Stimulated activated effector memory CD8-positive, alpha-beta T cell treated with anti-CD3 and anti-CD28 coated beads, Interleukin-12 subunit alpha, Interleukin-12 subunit beta, amount 100 ng/mL, for 72 hours (primary cell): ENCODE data around the gene PLD4.

ENCODE experiments used
- ATAC-seq: fragments of 150-1000 bp; cut with Tn5 transposase; 2 replicates; pipeline ENCODE4 v1.10.0; 2021
- DNase-seq, 2 donors: peaks; one replicate each; pipeline ENCODE4 v3.0.0; 2021 to 2022; ENCODE audit warnings: low spot score in 2 of 2
- H3K27ac Mint-ChIP-seq: one replicate; pipeline ENCODE4 v1.8.0; 2022; ENCODE audit warnings: mild to moderate bottlenecking, mixed read lengths
- H3K36me3 Mint-ChIP-seq: one replicate; pipeline ENCODE4 v1.8.0; 2022; ENCODE audit warnings: mild to moderate bottlenecking, mixed read lengths
- H3K4me1 Mint-ChIP-seq: one replicate; pipeline ENCODE4 v1.8.0; 2022; ENCODE audit warnings: mixed read lengths
- H3K4me3 Mint-ChIP-seq: one replicate; pipeline ENCODE4 v1.8.0; 2022; ENCODE audit warnings: mild to moderate bottlenecking, mixed read lengths
- H3K9me3 Mint-ChIP-seq: one replicate; pipeline ENCODE4 v1.8.0; 2022; ENCODE audit warnings: mixed read lengths

PLD4 gene

DNA sequence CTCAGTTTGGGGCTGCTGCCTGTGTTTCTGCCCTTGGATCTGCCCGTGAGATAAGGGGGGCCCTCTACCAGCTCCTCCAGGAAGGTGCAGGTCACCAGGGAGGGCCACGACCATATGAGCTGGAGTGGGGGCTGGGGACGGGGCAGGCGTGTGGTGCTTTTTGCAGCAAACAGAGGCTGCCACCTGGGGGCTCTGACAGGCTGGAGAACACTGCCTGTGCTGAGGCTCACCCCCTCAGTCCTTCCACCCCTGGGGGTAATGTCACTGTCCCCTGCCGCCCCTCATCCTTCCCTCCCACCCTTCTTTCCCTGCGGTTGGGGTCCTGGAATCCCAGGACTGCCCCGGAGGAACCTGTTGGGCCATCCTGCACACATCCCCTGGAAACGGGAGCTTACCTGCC is 3.2 kb downstream of the PLD4 start:
- no peak for ATAC-seq
- Mint-ChIP-seq H3K36me3 (no peaks in the 10 kb centered on the region), H3K27ac (no peak overlapping the region), H3K4me3 (no peak overlapping the region), H3K4me1 (no peaks in the 10 kb centered on the region), H3K9me3 (no peaks in the 10 kb centered on the region)
- no peak for DNase-seq

DNA sequence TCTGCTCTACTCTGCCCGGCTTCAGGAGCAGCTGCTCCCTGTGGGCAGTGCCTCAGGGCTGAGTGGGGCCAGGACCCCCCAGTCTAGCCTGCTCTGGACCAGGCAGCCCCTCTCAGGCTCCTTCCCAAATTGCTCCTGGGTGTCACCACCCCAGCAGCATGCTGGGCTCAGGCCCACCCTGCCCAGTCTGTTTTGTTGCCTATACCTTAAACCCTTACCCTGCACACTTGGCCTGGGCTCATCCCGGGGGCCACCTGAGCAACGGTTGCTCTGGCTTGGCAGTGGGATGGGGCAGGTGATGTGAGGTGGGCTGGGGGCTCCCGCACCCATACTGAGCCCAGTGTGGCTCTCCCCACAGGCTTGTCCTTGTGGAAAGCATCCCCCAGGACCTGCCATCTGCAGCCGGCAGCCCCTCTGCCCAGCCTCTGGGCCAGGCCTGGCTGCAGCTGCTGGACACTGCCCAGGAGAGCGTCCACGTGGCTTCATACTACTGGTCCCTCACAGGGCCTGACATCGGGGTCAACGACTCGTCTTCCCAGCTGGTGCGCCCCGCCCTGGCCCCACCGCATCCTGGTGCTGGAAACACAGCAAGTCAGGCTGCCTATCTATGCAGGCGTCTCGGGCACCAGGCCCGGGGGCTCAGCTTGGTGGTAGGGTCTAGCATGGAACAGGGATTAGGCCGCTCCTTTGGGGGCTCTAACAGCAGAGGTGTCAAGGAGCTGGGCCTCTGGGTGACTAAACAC is 3.9 kb downstream of the PLD4 start:
- ATAC-seq (no peak), DNase-seq (peak in 1 of 2 donors; percentile 45)
- no peaks in the 10 kb centered on the region for H3K4me1 Mint-ChIP-seq
- H3K36me3 Mint-ChIP-seq, result no peaks in the 10 kb centered on the region
- H3K4me3 Mint-ChIP-seq, result no peak overlapping the region
- no peaks in the 10 kb centered on the region for H3K9me3 Mint-ChIP-seq
- H3K27ac Mint-ChIP-seq, result no peak overlapping the region

DNA sequence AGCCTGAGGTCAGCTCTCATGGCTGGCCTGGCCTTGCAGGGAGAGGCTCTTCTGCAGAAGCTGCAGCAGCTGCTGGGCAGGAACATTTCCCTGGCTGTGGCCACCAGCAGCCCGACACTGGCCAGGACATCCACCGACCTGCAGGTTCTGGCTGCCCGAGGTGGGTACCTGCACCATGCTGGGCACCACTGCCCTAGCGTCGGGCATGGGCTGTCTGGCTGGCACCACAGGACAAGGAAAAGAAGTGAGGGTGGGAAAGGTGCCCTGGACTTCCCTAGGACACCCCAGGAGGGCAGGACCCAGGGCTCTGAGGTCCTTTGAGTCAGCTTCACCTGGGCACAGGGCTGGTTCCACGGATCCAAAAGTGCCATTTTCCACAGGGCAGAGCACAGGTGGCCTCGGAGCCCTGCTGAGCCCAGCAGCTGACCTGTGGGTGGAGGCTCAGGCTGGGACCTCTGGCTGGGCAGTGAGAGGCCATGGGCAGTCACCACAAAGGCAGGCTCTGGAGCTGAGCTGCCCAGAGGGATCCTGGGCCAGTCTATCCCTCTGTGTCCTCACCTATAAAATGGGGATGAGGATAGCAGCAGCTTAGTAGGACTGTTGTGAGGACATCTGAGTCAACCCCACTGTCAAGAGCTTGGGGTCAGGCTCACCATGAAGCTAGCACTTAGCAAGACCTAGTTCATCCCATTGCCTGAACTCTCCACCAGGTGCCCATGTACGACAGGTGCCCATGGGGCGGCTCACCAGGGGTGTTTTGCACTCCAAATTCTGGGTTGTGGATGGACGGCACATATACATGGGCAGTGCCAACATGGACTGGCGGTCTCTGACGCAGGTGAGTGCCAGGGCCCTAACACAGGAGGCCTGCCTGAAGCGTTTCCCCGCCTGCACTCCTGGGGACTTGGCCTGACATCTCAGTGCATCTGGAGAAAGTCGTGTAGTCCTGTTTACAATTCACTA is 4.9 kb downstream of the PLD4 start:
- H3K9me3 Mint-ChIP-seq, result no peaks in the 10 kb centered on the region
- no peak overlapping the region for H3K4me3 Mint-ChIP-seq
- H3K36me3 Mint-ChIP-seq, result no peaks in the 10 kb centered on the region
- no peaks in the 10 kb centered on the region for H3K4me1 Mint-ChIP-seq
- ATAC-seq, result no peak
- no peak overlapping the region for H3K27ac Mint-ChIP-seq
- peak in 1 of 2 donors; percentile 44 for DNase-seq

DNA sequence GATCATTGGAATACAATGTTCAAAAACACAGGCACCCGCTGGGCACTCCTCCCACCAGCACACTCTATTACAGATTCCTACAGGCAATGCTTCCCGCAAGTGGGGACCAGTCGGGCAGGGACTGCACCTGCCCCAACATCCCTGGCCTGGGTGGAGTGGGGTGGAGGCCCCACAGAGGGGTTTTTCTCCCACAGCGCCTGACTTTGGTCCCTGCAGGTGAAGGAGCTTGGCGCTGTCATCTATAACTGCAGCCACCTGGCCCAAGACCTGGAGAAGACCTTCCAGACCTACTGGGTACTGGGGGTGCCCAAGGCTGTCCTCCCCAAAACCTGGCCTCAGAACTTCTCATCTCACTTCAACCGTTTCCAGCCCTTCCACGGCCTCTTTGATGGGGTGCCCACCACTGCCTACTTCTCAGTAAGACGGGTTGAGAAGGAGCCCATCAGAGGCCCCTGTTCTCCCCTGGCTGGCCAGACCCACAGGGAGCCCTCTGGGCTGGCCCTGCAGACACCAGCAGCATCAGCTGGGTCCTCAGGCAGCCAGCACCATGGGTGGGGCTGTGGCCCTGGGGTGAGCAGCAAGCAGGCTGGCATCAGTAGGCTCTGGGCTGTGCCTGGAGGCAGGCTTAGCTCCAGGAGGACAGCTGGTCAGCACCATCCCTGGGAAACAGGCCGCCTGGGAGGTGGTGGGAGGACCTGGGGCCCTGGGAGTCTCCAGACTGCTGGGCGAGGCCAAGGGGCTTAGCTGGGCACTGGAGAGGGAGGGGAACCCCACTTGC is 6.0 kb downstream of the PLD4 start:
- H3K27ac Mint-ChIP-seq, result no peak overlapping the region
- DNase-seq (no peak), ATAC-seq (no peak)
- no peak overlapping the region for H3K4me3 Mint-ChIP-seq
- no peaks in the 10 kb centered on the region for H3K4me1 Mint-ChIP-seq
- H3K9me3 Mint-ChIP-seq, result no peaks in the 10 kb centered on the region
- H3K36me3 Mint-ChIP-seq, result no peaks in the 10 kb centered on the region

DNA sequence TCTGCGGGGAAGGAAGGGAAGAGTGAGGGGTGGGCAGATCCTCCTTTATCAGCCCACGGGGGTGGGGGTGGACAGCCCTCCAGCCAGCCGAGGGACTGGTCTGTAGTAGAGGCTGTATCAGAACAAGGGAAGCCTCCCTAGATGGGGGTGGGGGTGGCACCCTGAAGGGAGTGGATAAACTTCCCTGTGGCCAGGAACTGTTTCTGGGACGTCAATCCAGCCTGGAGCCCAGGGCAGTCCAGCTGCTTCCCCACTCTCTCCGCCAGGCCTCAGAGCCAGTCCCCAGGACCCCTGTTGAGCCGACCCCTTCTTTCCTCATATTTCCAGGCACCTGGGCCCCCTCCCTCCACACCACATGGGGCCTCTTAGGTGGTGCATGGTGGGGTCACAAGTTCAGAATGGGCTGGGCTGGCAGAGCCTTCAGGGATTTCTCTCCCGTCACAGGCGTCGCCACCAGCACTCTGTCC is 6.7 kb downstream of the PLD4 start:
- ATAC-seq (no peak), DNase-seq (no peak)
- Mint-ChIP-seq H3K27ac (no peak overlapping the region), H3K9me3 (no peaks in the 10 kb centered on the region), H3K36me3 (no peaks in the 10 kb centered on the region), H3K4me3 (no peak overlapping the region), H3K4me1 (no peaks in the 10 kb centered on the region)

DNA sequence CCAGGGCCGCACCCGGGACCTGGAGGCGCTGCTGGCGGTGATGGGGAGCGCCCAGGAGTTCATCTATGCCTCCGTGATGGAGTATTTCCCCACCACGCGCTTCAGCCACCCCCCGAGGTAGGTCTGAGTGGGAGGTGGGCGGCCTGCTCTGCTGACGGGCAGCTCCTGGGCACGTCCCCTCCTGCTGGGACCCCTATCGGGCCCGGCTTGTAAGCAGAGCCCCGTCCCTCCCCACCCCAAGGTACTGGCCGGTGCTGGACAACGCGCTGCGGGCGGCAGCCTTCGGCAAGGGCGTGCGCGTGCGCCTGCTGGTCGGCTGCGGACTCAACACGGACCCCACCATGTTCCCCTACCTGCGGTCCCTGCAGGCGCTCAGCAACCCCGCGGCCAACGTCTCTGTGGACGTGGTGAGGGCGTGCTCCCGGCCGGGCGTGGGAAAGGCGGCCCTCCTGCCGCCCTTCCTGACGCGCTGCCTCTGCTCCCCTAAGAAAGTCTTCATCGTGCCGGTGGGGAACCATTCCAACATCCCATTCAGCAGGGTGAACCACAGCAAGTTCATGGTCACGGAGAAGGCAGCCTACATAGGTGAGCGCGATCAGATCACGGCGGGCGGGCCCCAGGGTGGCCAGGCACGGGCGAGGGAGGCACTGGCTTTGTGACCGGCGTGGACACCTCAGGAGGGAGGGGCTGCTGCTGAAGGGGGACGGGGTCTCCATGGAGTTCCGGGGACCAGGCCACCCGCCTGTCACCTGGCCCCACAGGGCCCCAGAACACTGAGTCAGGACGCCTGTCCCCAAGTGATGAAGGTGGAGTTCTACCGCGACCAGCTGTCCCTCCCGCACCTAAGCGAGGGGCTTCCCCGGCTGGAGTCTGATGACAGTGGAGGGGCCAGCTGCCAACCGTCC is 7.3 kb downstream of the PLD4 start:
- Mint-ChIP-seq H3K36me3 (no peaks in the 10 kb centered on the region), H3K4me1 (no peaks in the 10 kb centered on the region), H3K4me3 (peak overlapping the region; percentile 8), H3K27ac (no peak overlapping the region), H3K9me3 (no peaks in the 10 kb centered on the region)
- ATAC-seq (no peak), DNase-seq (no peak)

DNA sequence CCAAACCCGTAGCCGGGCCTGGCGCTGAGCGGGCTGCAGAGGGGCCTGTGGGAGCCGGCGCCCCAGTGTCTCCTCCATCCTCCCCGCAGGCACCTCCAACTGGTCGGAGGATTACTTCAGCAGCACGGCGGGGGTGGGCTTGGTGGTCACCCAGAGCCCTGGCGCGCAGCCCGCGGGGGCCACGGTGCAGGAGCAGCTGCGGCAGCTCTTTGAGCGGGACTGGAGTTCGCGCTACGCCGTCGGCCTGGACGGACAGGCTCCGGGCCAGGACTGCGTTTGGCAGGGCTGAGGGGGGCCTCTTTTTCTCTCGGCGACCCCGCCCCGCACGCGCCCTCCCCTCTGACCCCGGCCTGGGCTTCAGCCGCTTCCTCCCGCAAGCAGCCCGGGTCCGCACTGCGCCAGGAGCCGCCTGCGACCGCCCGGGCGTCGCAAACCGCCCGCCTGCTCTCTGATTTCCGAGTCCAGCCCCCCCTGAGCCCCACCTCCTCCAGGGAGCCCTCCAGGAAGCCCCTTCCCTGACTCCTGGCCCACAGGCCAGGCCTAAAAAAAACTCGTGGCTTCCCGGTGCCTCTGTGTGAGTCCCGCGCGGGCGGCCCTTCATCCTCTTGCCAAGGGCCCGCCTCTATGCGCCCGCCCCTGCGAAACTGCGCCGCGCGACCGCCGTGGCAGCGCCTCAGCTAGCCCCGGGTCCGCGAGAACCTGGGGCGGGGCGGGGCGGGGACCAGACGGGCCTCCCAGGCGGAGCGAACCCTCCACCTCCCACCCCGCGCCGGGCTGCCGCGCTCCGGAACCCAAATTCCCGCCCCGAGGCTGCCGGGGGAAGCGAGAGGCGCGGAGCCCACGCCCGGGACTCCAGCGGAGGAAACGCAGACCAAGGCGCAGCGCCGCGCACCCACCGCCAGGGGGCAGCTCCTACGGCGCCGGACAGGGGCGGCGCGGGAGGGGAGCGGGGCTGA is 8.3 kb downstream of the PLD4 start:
- Mint-ChIP-seq H3K36me3 (no peaks in the 10 kb centered on the region), H3K4me3 (peak overlapping the region; percentile 63), H3K9me3 (no peaks in the 10 kb centered on the region), H3K27ac (no peak overlapping the region), H3K4me1 (no peaks in the 10 kb centered on the region)
- ATAC-seq (peak; percentile 83), DNase-seq (peak; percentile 90 to 93)

DNA sequence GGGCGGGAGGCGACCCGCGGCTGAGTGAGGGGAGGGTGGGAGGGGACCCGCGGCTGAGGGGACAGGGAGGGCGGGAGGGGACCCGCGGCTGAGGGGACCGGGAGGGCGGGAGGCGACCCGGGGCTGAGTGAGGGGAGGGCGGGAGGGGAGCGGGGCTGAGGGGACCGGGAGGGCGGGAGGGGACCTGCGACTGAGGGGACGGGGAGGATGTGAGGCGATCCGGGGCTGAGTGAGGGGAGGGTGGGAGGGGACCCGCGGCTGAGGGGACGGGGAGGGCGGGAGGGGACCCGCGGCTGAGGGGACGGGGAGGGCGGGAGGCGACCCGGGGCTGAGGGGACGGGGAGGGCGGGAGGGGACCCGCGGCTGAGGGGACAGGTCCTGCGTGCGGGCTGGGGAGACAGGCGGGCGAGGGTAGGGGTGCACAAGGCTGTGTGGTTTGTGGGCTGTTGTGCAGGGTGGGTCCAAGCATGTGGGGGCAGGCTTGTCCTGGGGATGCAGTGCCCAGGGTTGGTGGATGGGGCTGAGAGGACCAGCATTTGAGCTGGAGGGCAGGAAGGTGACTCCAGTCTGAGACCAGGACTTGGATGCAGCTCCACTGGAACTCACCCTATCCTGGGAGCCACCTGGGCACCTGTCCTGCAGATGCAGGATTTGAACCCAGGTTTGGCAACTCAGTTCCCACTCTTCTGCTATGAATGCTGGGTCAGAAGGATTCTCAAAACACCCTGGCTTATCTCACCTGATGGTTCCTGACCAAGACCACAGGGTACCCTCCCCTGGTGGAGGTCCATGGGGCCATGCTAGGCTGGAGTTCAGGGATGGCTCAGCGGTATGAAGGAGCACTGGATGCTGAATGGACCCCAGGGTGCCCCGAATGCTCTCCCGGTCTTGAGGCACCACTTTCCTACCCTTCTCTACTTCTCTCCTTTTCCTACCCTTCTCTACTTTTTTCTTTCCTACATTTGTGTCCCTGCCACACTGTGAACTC is 9.4 kb downstream of the PLD4 start:
- DNase-seq (no peak), ATAC-seq (no peak)
- H3K27ac Mint-ChIP-seq, result no peak overlapping the region
- H3K4me3 Mint-ChIP-seq, result peak overlapping the region; percentile 63
- H3K9me3 Mint-ChIP-seq, result no peaks in the 10 kb centered on the region
- H3K4me1 Mint-ChIP-seq, result no peaks in the 10 kb centered on the region
- H3K36me3 Mint-ChIP-seq, result no peaks in the 10 kb centered on the region

DNA sequence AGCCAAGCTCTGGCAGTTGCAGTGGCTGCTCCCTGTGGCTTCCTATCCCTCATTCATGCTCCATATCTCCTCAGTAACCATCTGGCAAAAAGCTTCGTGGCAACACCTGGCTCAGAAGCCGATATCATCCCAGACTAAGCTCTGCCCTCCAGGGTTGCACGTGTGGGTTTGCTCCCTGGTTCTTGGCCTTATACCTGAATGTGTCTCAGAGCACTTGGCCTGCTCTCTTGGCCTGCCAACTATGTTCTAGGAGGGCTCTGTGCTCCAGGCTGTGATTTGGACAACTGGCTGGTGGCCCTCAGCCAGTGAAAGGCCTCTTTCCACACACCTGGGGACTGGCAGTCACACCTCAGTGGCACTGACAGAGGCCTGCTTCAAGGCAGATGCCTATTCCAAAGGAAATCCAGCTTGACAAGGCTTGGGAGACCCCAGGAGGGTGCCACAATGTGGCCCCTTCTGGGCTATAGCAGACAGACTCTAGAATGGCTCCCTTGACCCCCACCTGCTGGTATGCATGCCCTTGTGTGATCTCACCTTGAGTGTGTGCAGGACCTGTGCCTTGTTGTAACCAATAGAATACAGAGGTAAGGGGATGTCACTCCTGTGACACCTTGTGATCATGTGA is 10.5 kb downstream of the PLD4 start:
- Mint-ChIP-seq H3K36me3 (no peaks in the 10 kb centered on the region), H3K27ac (no peak overlapping the region), H3K9me3 (no peaks in the 10 kb centered on the region), H3K4me1 (no peaks in the 10 kb centered on the region), H3K4me3 (peak overlapping the region; percentile 30)
- DNase-seq (no peak), ATAC-seq (no peak)

DNA sequence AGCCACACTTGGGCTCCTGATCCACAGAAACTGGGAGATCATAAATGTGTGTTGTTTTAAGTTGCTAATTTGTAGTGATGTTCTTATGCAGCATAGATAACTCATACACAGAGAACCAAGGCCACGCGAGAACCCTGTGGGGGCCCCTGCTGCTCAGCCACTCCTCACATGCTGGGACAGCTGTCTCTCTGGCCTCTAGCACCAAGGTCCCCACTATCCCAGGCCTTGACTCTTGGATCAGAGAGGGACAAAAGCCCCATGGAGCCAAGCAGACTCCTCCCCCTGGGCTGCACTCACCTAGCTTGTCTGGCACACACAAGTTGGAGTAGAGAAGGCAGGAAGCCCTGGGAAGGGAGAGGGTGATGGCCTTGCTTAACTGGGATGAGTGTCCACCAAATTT is 11.3 kb downstream of the PLD4 start:
- Mint-ChIP-seq H3K4me1 (no peaks in the 10 kb centered on the region), H3K27ac (no peak overlapping the region), H3K4me3 (no peak overlapping the region), H3K36me3 (no peaks in the 10 kb centered on the region), H3K9me3 (no peaks in the 10 kb centered on the region)
- ATAC-seq, result no peak
- no peak for DNase-seq

DNA sequence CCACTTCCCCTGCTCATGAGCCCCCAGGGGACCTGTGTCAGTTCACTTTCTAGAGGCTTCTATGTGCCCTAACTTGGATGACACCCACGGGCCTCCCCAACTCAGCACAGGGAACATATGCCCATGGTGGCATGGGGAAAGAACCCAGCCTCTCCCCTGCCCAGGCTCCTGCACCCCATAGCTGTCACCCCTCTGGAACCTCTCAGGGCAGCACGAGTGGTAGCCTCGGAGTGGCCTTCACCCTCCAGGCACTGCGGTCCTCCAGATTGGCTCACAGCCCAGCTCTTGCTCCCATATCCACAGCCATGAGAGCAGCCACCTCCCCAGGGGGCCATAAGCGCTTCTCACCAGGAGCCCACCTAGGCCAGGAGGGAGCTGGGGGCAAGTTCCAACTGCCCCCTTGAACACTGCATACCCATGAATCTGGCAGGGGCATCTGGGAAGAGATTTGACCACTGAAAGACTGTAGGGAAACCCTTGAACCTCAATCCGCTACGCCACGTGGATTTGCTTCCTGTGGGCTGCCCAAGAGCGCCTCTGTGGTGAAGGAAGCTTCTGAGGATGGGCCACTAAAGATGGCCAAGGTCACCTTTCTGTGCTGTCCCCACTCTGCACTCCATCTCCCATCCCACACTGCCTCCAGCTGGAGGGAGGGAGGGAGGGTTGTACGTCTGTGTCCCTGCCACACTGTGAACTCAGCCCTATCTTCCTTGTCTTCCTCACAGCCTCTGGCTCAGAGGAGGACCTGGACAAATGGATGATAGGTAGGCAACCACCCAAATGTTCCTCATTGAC is 11.9 kb downstream of the PLD4 start:
- H3K36me3 Mint-ChIP-seq, result no peaks in the 10 kb centered on the region
- no peak overlapping the region for H3K4me3 Mint-ChIP-seq
- ATAC-seq (no peak), DNase-seq (no peak)
- H3K27ac Mint-ChIP-seq, result no peak overlapping the region
- H3K4me1 Mint-ChIP-seq, result no peaks in the 10 kb centered on the region
- H3K9me3 Mint-ChIP-seq, result no peaks in the 10 kb centered on the region

DNA sequence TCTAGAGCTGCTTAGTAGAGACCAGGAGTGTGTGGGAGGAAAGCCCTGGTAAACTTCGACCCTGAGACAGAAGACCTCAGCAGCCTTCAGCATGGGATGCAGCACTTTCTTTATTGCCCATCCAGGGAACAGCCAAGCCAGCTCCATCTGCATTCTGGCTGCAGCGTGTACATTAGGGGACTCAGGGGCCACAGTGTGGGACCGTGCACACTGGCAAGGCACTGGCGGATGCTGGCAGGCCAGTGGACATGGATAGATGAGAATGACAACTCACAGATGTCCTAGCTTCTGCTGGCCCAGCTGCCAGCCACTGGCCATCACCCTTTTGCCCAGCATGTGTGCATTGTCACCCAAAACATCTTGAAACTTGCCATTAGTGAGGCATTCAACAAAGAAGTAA is 12.5 kb downstream of the PLD4 start:
- Mint-ChIP-seq H3K36me3 (no peaks in the 10 kb centered on the region), H3K4me1 (no peaks in the 10 kb centered on the region), H3K4me3 (no peak overlapping the region), H3K9me3 (no peaks in the 10 kb centered on the region), H3K27ac (no peak overlapping the region)
- ATAC-seq, result no peak
- no peak for DNase-seq
